Panc1 (cell line): ENCODE measurements around the gene NSUN2. TPM values are rescaled to one million over a fixed set of nuclear protein-coding genes. Genes with fewer than 3 reads are reported as not detected.

Experiments used
- ATAC-seq: fragments of 200-7000 bp; cut with Tn5 transposase; 2 replicates; pipeline ENCODE4 v1.9.1; 2020; ENCODE audit warnings: mild to moderate bottlenecking, moderate library complexity
- BruUV-seq: library from RNA; stranded (reverse); fragments of 400-500 nt; replicated peaks from 2 replicates; lab custom pipeline; 2021; lab: Mats Ljungman, UMichigan
- CTCF ChIA-PET: fragments of 300-600 bp; sonication (Branson Sonifier 250); formaldehyde crosslinking; loops from one replicate; lab custom pipeline; 2022; ENCODE audit warnings: antibody characterized with exemption; lab: Charles Lee
- POLR2A ChIA-PET: fragments of 300-600 bp; sonication (Branson Sonifier 250); formaldehyde crosslinking; loops from one replicate; lab custom pipeline; 2022; ENCODE audit warnings: antibody characterized with exemption; lab: Charles Lee
- DNase-seq: peaks from one replicate; pipeline ENCODE4 v3.0.0-alpha.2; 2010; ENCODE audit warnings: low read depth, low spot score
- H3K27ac ChIP-seq: 2 replicates; pipeline ENCODE4 v1.5.1; 2011; ENCODE audit warnings: mild to moderate bottlenecking, low read length, inconsistent platforms
- H3K27me3 ChIP-seq: fragments of 200-500 bp; sonication (Bioruptor generic); 2 replicates; pipeline ENCODE4 v1.6.0; 2014; ENCODE audit warnings: low read length, inconsistent platforms; ENCODE audit not compliant: control insufficient read depth, insufficient read depth
- H3K36me3 ChIP-seq: fragments of 200-500 bp; sonication (Bioruptor generic); 2 replicates; pipeline ENCODE4 v1.5.1; 2014; ENCODE audit warnings: inconsistent platforms, mild to moderate bottlenecking, low read length, moderate library complexity; ENCODE audit not compliant: control insufficient read depth, insufficient read depth
- H3K4me1 ChIP-seq: 2 replicates; pipeline ENCODE4 v1.5.1; 2011; ENCODE audit warnings: inconsistent platforms, mild to moderate bottlenecking, low read length, moderate library complexity; ENCODE audit not compliant: control insufficient read depth, insufficient read depth
- H3K4me3 ChIP-seq, 2 experiments: 2 replicates each; pipeline ENCODE4 v1.5.1; 2011 to 2012; ENCODE audit warnings: low read depth in 2 of 2, low read length in 2 of 2, mild to moderate bottlenecking in 2 of 2, inconsistent platforms in 1 of 2, moderate library complexity in 1 of 2
- H3K9me3 ChIP-seq: fragments of 200-500 bp; sonication (Bioruptor generic); 2 replicates; pipeline ENCODE4 v1.5.1; 2014; ENCODE audit warnings: low read depth, mild to moderate bottlenecking, inconsistent platforms, low read length, moderate library complexity; ENCODE audit not compliant: control insufficient read depth, insufficient read depth
- CTCF ChIP-seq: fragments of 450-650 bp; IDR thresholded peaks from 2 replicates; pipeline ENCODE4 v1.5.1; 2017; ENCODE audit warnings: mild to moderate bottlenecking
- POLR2AphosphoS5 ChIP-seq: IDR thresholded peaks from 2 replicates; pipeline ENCODE4 v1.6.1; 2012; ENCODE audit warnings: mild to moderate bottlenecking, low read depth, low read length, moderate library complexity
- REST ChIP-seq, 2 experiments: IDR thresholded peaks; 2 replicates each; pipeline ENCODE4 v1.6.1; 2011 to 2012; ENCODE audit warnings: low read depth in 2 of 2, control low read depth in 1 of 2, low read length in 1 of 2, mild to moderate bottlenecking in 1 of 2, moderate library complexity in 1 of 2; ENCODE audit not compliant: insufficient read depth in 1 of 2
- SIN3A ChIP-seq: IDR thresholded peaks from 2 replicates; pipeline ENCODE4 v1.6.1; 2012; ENCODE audit warnings: low read depth, mild to moderate bottlenecking, low read length, moderate library complexity, borderline replicate concordance; ENCODE audit not compliant: insufficient read depth
- TCF7L2 ChIP-seq: IDR thresholded peaks from 2 replicates; pipeline ENCODE4 v1.6.1; 2011; ENCODE audit warnings: mild to moderate bottlenecking, low read depth, low read length, inconsistent platforms
- in situ Hi-C: cut with HindIII; loops from 2 replicates; pipeline ENCODE4 v1.10.0; 2016; ENCODE audit warnings: low sequenced_read_pairs, low pct_unique_long_range_greater_than_20kb
- intact Hi-C: fragments of 100-400 bp; cut with micrococcal nuclease; formaldehyde crosslinking; loops from one replicate; pipeline ENCODE4 v1.10.0; 2022; ENCODE audit not compliant: unreplicated experiment
- total RNA-seq: library from RNA; stranded (reverse); gene quantifications from one replicate; pipeline ENCODE4 v1.2.1, GENCODE V29; 2021; ENCODE audit not compliant: unreplicated experiment

The NSUN2 gene
- total RNA-seq, 1 experiment from 2014 or later, result 125 TPM

GRCh38 chr5:6581090-6581489 is 51.8 kb downstream of the NSUN2 start:
- DNase-seq (no peak), ATAC-seq (no peak)
- Histone ChIP-seq H3K27ac (no peak overlapping the region), H3K9me3 (no peaks in the 10 kb centered on the region), H3K27me3 (peaks cover 25% of the 10 kb centered on the region), H3K4me3 (no peak overlapping the region), H3K36me3 (no peaks in the 10 kb centered on the region), H3K4me1 (no peaks in the 10 kb centered on the region; the same call in 1 of the 2 replicates)
- in situ Hi-C loops (no loop called here), intact Hi-C loops (no loop called here)
- CTCF ChIA-PET, result no interaction called here
- BruUV-seq, result no TSS peak
- POLR2A ChIA-PET, result no interaction called here
- no peak for TF ChIP-seq REST (IDR thresholded peaks at IDR 0.05; ENCODE audit: insufficient read depth in 1 of 2, low read depth in 2 of 2, low read length in 1 of 2)
- no peak for TF ChIP-seq TCF7L2
- TF ChIP-seq SIN3A, result no peak
- no peak for TF ChIP-seq CTCF
- no peak for TF ChIP-seq POLR2AphosphoS5

- ChIA-PET POLR2A (no interaction called here), CTCF (no interaction called here)
- intact Hi-C loops (loop anchor here (5.0 to 10.0 kb wide), 3 partner anchors 205 to 1087 kb away; partner anchors contain the start of gene MED10), in situ Hi-C loops (no loop called here)
- BruUV-seq, result no TSS peak
- H3K4me3 ChIP-seq, result no peak overlapping the region
- DNase-seq (no peak), ATAC-seq (no peak)
- H3K27ac ChIP-seq, result no peak overlapping the region
- H3K36me3 ChIP-seq, result no peaks in the 10 kb centered on the region
- TF ChIP-seq POLR2AphosphoS5 (no peak), TCF7L2 (no peak), REST (IDR thresholded peaks at IDR 0.05; ENCODE audit: insufficient read depth in 1 of 2, low read depth in 2 of 2, low read length in 1 of 2) (no peak), SIN3A (no peak)
- peaks cover 25% of the 10 kb centered on the region for H3K27me3 ChIP-seq
- H3K4me1 ChIP-seq, result no peaks in the 10 kb centered on the region; the same call in 1 of the 2 replicates
- H3K9me3 ChIP-seq, result no peaks in the 10 kb centered on the region
Measured at GRCh38 chr5:6579535-6579934, 53.3 kb downstream of the NSUN2 start.
